Panc1 (cell line): Measurements from ENCODE around the gene MBNL2. TPM values are rescaled to one million over a fixed set of nuclear protein-coding genes. Genes with fewer than 3 reads are reported as not detected.

ENCODE experiments used
- ATAC-seq: fragments of 200-7000 bp; cut with Tn5 transposase; 2 replicates; pipeline ENCODE4 v1.9.1; 2020; ENCODE audit warnings: mild to moderate bottlenecking, moderate library complexity
- BruUV-seq: library from RNA; stranded (reverse); fragments of 400-500 nt; replicated peaks from 2 replicates; lab custom pipeline; 2021; lab: Mats Ljungman, UMichigan
- CTCF ChIA-PET: fragments of 300-600 bp; sonication (Branson Sonifier 250); formaldehyde crosslinking; loops from one replicate; lab custom pipeline; 2022; ENCODE audit warnings: antibody characterized with exemption; lab: Charles Lee
- POLR2A ChIA-PET: fragments of 300-600 bp; sonication (Branson Sonifier 250); formaldehyde crosslinking; loops from one replicate; lab custom pipeline; 2022; ENCODE audit warnings: antibody characterized with exemption; lab: Charles Lee
- DNase-seq: peaks from one replicate; pipeline ENCODE4 v3.0.0-alpha.2; 2010; ENCODE audit warnings: low read depth, low spot score
- H3K27ac ChIP-seq: 2 replicates; pipeline ENCODE4 v1.5.1; 2011; ENCODE audit warnings: mild to moderate bottlenecking, low read length, inconsistent platforms
- H3K27me3 ChIP-seq: fragments of 200-500 bp; sonication (Bioruptor generic); 2 replicates; pipeline ENCODE4 v1.6.0; 2014; ENCODE audit warnings: low read length, inconsistent platforms; ENCODE audit not compliant: control insufficient read depth, insufficient read depth
- H3K36me3 ChIP-seq: fragments of 200-500 bp; sonication (Bioruptor generic); 2 replicates; pipeline ENCODE4 v1.5.1; 2014; ENCODE audit warnings: inconsistent platforms, mild to moderate bottlenecking, low read length, moderate library complexity; ENCODE audit not compliant: control insufficient read depth, insufficient read depth
- H3K4me1 ChIP-seq: 2 replicates; pipeline ENCODE4 v1.5.1; 2011; ENCODE audit warnings: inconsistent platforms, mild to moderate bottlenecking, low read length, moderate library complexity; ENCODE audit not compliant: control insufficient read depth, insufficient read depth
- H3K4me3 ChIP-seq, 2 experiments: 2 replicates each; pipeline ENCODE4 v1.5.1; 2011 to 2012; ENCODE audit warnings: low read depth in 2 of 2, low read length in 2 of 2, mild to moderate bottlenecking in 2 of 2, inconsistent platforms in 1 of 2, moderate library complexity in 1 of 2
- H3K9me3 ChIP-seq: fragments of 200-500 bp; sonication (Bioruptor generic); 2 replicates; pipeline ENCODE4 v1.5.1; 2014; ENCODE audit warnings: low read depth, mild to moderate bottlenecking, inconsistent platforms, low read length, moderate library complexity; ENCODE audit not compliant: control insufficient read depth, insufficient read depth
- POLR2AphosphoS5 ChIP-seq: IDR thresholded peaks from 2 replicates; pipeline ENCODE4 v1.6.1; 2012; ENCODE audit warnings: mild to moderate bottlenecking, low read depth, low read length, moderate library complexity
- REST ChIP-seq, 2 experiments: IDR thresholded peaks; 2 replicates each; pipeline ENCODE4 v1.6.1; 2011 to 2012; ENCODE audit warnings: low read depth in 2 of 2, control low read depth in 1 of 2, low read length in 1 of 2, mild to moderate bottlenecking in 1 of 2, moderate library complexity in 1 of 2; ENCODE audit not compliant: insufficient read depth in 1 of 2
- SIN3A ChIP-seq: IDR thresholded peaks from 2 replicates; pipeline ENCODE4 v1.6.1; 2012; ENCODE audit warnings: low read depth, mild to moderate bottlenecking, low read length, moderate library complexity, borderline replicate concordance; ENCODE audit not compliant: insufficient read depth
- TCF7L2 ChIP-seq: IDR thresholded peaks from 2 replicates; pipeline ENCODE4 v1.6.1; 2011; ENCODE audit warnings: mild to moderate bottlenecking, low read depth, low read length, inconsistent platforms
- in situ Hi-C: cut with HindIII; loops from 2 replicates; pipeline ENCODE4 v1.10.0; 2016; ENCODE audit warnings: low sequenced_read_pairs, low pct_unique_long_range_greater_than_20kb
- intact Hi-C: fragments of 100-400 bp; cut with micrococcal nuclease; formaldehyde crosslinking; loops from one replicate; pipeline ENCODE4 v1.10.0; 2022; ENCODE audit not compliant: unreplicated experiment
- total RNA-seq: library from RNA; stranded (reverse); gene quantifications from one replicate; pipeline ENCODE4 v1.2.1, GENCODE V29; 2021; ENCODE audit not compliant: unreplicated experiment
- TF ChIP-seq, protein P1 (sequence below): fragments of 450-650 bp; IDR thresholded peaks from 2 replicates; pipeline ENCODE4 v1.5.1; 2017; ENCODE audit warnings: mild to moderate bottlenecking

Gene MBNL2
- total RNA-seq, 1 experiment from 2014 or later, result 103 TPM

- ATAC-seq (no peak), DNase-seq (no peak)
- Histone ChIP-seq H3K4me3 (no peak overlapping the region), H3K9me3 (no peaks in the 10 kb centered on the region), H3K27ac (no peak overlapping the region), H3K4me1 (no peaks in the 10 kb centered on the region), H3K36me3 (no peaks in the 10 kb centered on the region), H3K27me3 (no peaks in the 10 kb centered on the region)
- in situ Hi-C loops (no loop called here), intact Hi-C loops (no loop called here)
- CTCF ChIA-PET, result no interaction called here
- POLR2A ChIA-PET, result no interaction called here
- TF ChIP-seq TCF7L2, result no peak
- no peak for TF ChIP-seq REST (IDR thresholded peaks at IDR 0.05; ENCODE audit: insufficient read depth in 1 of 2, low read depth in 2 of 2, low read length in 1 of 2)
- no peak for TF ChIP-seq POLR2AphosphoS5
- no TSS peak for BruUV-seq
These were observed 22.7 kb upstream of the MBNL2 start for GRCh38 chr13:97199451-97199850.

DNA sequence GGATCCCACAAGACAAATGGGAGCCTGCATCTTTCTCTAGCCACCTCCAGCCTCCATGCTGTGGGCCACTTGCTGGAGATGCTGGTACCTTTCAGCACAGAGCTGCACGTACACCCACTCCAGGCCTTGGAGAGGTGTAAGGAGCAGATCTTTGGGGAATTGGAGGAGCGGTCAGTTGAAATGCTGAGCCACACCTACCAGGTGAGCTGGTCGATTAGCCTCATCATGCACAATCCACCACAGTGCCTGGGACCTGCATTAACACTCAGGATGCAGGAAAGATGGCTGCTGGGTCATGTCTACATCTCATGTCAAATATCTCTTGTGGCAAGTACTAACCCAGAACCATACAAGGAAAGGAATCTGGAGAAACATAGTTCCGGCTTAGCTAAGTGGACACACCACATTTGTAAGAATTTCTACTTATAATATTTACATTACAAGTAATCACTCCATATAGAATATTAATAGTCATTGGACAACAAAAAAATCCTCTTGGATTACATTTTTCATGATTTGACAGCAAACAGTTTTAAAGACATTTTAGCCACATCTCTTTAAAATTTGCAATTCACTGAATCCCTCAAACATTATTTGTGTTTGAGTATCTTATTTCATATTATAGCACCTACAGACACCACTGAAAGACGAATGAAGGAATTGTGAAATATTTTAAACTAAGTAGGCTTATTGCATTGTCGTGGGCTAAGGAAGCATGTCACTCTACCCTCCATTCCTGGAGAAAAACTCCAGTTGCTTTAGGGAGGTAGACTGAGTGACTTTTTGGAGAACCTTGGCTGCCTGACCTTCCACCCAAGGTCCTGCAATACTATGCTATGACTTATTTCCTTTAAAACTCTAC, 21.8 kb upstream of the MBNL2 start:
- no TSS peak for BruUV-seq
- TF ChIP-seq, protein P1, sequence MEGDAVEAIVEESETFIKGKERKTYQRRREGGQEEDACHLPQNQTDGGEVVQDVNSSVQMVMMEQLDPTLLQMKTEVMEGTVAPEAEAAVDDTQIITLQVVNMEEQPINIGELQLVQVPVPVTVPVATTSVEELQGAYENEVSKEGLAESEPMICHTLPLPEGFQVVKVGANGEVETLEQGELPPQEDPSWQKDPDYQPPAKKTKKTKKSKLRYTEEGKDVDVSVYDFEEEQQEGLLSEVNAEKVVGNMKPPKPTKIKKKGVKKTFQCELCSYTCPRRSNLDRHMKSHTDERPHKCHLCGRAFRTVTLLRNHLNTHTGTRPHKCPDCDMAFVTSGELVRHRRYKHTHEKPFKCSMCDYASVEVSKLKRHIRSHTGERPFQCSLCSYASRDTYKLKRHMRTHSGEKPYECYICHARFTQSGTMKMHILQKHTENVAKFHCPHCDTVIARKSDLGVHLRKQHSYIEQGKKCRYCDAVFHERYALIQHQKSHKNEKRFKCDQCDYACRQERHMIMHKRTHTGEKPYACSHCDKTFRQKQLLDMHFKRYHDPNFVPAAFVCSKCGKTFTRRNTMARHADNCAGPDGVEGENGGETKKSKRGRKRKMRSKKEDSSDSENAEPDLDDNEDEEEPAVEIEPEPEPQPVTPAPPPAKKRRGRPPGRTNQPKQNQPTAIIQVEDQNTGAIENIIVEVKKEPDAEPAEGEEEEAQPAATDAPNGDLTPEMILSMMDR, result no peak
- no peak for TF ChIP-seq REST (IDR thresholded peaks at IDR 0.05; ENCODE audit: insufficient read depth in 1 of 2, low read depth in 2 of 2, low read length in 1 of 2)
- TF ChIP-seq TCF7L2, result no peak
- TF ChIP-seq SIN3A, result no peak
- no peak for TF ChIP-seq POLR2AphosphoS5
- intact Hi-C loops, result no loop called here
- Histone ChIP-seq H3K9me3 (no peaks in the 10 kb centered on the region), H3K36me3 (no peaks in the 10 kb centered on the region), H3K27me3 (no peaks in the 10 kb centered on the region), H3K4me3 (no peak overlapping the region), H3K27ac (no peak overlapping the region), H3K4me1 (no peaks in the 10 kb centered on the region; the same call in 1 of the 2 replicates)
- POLR2A ChIA-PET, result no interaction called here
- in situ Hi-C loops, result no loop called here
- CTCF ChIA-PET, result no interaction called here
- ATAC-seq (no peak), DNase-seq (no peak)
